SW 1271 (cell line): Measurements from ENCODE around the gene MICOS13.
"Not testable (repeated sequence)": the region's sequence is repeated elsewhere in the genome, so short reads cannot be mapped to it uniquely, and the experiment has no call there.

Experiments
- DNase-seq, 2 experiments: peaks; one replicate each; lab custom pipeline; 2025; lab: John Stamatoyannopoulos, UW

Gene MICOS13, protein sequence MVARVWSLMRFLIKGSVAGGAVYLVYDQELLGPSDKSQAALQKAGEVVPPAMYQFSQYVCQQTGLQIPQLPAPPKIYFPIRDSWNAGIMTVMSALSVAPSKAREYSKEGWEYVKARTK

DNA sequence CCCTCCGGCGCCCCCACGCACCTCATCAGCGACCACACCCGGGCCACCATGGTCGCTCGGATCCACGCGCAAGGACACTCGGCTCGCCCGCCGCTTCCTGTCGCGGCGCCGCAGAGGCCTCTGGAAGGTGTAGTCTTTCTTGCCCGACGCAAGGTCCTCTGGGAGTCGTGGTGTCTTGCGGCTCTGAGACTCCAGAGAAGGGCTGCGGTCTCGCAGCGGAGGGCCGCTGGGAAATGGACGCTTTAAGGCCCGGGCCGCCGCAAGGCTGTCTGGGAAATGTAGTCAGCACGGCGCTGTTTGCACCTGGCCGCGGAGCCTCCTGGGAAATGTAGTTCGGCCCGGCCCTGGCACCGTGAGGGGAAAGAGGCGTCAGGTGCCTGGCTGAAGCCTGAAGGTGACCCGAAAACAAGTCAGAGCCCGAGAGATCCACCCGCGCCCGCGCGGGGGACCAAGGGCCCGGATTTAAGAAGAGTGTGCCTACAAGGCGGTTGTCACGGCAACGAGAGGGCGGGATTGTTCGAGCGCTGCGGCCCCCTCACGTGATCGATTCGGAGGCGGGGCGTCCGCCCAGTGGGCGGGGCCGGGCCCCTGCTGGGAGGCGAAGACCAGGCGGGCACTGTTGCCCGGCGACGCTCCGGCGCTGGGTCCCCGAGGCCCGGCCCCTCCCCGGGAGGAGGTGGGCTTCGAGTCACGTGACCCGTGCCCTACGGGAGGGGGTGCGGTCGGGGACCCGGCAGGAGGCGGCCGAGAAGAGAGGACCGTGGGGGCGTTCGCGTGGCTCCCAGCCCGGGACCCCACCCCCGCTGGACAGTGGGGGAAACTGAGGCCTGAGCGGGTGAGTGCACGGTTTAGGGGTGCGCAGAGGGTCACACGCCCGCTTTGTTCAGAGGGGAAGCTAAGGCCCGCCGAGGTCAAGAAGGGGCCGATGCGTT lies at the start of gene MICOS13, which contains the start of gene HSD11B1L:
Gene MICOS13, minus strand, starts transcription at position 80 of the 932 bp plus-strand sequence. Its CDS starts 30 bp downstream, at position 50.
Gene HSD11B1L, plus strand, starts transcription at position 591 of the 932 bp plus-strand sequence. CDS start 3,806 bp downstream, outside the sequence.
- DNase-seq: peak; percentile 92 to 97

DNA sequence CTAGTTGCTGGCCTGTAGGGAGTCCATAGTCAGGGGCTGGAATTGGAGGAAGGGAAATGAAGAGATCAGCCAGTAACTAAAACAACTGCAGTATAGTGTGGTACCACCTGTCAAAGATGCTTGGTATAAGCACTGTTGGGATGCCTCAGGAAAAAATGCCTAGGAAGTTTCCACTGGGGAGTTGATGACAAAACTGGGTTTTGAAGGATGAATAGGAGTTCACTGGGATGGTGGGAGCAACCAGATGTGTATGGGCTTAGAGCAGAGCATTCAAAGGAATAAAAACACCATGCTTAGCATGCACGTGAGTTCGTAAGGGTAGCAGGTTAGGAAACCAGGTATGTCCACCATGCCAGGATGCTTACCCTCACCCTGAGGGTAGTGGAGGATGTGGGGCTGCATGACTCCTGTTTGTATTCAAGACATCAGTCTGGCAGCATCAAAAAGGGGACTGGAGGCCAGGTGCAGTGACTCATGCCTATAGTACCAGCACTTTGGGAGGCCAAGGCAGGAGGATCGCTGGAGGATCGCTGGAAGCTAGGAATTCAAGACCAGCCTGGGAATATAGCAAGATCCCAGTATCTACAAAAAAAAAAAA lies 47.2 kb upstream of the MICOS13 start:
- no peak for DNase-seq

DNA sequence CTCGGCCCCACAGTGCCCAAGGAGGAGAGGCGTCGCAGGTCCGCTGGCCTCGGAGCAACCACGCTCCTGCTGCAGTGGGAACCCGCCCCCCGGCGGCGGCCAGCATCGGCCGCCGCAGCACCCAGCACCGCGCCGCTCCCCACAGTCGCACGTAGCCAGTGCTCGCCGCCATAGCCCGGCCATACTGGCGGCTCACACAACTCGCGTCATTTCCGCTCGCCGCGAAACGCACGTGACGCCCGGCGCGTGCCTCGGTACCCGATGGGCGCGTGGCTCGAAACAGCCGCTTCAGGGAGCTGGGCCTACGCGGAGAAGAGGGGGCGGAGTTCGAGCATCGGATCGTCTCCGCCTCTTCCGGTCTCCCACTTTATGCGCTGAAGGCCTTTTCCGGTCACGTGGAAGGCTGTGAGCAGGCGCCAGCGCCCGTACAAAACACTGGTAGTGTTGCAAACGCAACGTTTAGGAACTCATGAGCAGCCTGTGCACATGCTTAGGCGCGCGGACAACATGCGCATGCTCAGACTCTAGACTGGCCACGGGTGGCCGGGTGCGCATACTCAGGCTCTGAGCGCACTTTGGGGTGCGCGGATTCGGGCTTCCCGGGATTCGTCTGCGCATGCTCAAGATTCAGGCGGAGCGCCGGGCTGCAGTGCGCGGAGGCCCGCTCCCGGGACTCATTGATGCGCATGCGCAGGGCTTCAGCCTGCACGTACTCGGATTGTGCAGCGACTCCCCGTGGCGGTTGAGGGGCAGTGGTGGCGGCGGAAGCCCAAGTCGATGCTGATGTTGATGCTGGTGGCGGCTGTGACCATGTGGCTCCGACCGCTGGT lies 39.9 kb upstream of the MICOS13 start, which contains the start of the genes CATSPERD and LONP1:
Gene CATSPERD, plus strand, starts transcription at position 677 of the 830 bp plus-strand sequence. Its CDS starts 101 bp downstream, at position 778.
Gene LONP1, minus strand, starts transcription at position 186 of the 830 bp plus-strand sequence. Its CDS starts 14 bp downstream, at position 172.
- peak; percentile 96 to 98 for DNase-seq

- no peak for DNase-seq
Observed at GRCh38 chr19:5719274-5719960, 39.1 kb upstream of the MICOS13 start.

DNA sequence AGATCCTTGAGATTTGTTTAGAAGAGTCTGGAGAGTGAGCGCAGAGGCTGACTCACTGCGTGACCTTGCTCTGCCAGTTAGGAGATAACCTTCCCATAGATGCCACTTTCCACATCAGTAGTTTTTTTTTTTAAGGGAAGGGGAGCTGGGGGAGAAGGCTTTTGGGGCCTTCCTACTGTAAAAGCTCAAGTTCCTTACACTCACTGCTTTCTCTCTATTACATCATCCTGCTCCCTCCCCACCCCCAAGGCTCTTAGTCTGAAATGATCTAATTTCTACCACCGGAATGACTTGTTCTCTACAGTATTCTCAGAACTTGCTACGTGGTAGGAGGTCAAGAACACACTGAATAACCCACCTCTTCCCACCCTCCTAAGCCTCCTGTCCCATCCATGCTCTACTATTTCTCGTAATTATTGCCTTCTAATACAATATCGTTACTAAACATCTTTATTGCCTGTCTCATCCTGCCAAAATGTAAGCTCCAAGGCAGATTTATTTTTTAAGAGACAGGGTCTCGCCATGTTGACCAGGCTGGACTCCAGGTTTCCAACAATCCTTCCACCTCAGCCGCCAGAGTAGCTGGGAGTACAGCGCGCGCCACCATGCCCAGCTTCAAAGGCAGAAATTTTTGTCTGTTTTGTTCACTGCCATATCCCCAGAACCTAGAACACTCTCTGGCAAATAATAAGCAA lies 38.4 kb upstream of the MICOS13 start:
- DNase-seq: no peak

GRCh38 chr19:5718037-5718578 lies 37.8 kb upstream of the MICOS13 start:
- DNase-seq: no peak

DNA sequence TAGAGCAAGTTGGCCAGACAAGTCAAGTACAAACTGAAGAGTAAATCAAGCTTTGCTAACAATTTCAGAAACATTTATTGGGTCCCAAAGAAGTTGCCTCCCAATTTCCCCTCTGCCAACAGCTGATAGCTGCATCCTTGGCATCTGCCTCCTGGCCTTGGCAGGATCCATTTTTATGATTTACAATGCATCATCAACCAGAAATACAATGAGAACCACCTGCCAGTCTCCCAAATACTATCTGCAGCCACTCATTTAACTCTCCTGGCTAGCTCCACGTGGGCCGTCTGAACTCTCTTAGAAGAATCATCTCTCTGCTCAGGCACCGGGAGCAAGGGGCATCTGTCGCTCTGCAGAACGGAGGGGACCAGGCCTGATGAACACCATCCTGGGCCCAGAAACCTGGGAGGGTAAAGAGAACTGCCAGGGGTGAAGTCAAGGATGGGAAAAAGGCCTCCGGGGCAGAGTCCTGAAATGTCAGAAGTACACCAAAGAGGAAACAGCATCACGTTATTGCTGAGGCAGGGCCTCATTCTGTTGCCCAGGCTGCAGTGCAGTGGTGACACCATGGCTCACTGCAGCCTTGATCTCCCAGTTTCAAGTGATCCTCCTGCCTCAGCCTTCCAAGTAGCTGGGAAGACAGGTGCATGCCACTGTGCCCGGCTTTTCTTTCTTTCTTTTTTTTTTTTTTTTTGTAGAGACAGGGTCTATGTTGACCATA lies 37.1 kb upstream of the MICOS13 start:
- DNase-seq: no peak

GRCh38 chr19:5714816-5715215 lies 34.5 kb upstream of the MICOS13 start:
- DNase-seq: no peak

- DNase-seq: no peak
Observed at GRCh38 chr19:5713228-5713627, 32.9 kb upstream of the MICOS13 start.

DNA sequence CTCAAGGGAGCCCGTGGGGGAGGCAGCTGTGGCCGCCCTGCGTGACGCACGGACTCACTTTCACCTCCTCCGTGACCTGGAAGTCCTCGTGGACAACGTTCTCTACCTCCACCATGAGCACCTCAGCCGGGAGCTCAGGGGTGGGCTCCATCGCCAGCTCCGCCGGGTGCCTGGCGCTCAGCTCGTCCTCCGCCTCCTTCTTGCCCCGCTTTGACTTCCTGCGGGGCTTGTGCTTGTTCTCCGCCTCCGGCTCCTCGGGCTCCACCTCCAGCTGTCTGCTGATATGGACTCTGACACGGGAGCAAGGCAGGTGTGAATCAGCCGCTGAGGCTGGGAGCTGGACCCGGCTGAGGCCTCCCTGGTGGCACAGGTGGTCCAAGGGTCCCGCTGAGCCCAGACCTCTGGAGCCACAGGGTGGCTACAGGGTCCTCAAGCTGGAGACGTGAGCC lies 31.4 kb upstream of the MICOS13 start:
- no peak for DNase-seq

DNA sequence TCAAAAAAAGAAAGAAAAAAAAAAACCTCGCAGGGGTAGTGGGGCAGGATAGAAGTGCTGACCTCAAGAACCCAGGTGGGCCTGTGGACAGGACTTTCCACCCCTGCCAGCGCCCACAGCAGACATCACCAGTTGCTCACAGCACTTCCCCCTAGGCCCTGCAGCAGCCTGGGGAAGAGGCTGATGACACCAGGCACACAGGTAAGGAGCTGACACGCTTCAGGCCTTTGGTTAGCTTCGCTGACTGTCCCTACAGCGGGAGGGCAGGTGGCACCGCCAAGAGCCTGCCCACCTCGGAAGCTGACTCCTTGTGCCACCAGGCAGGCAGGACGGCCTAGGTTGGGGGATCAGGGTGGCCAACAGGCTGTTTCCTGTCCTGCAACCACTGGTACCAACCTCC lies 30.7 kb upstream of the MICOS13 start:
- no peak for DNase-seq

- no peak for DNase-seq
Observed at GRCh38 chr19:5707576-5708575, 27.6 kb upstream of the MICOS13 start.

- DNase-seq: no peak
Observed at GRCh38 chr19:5706876-5707573, 26.7 kb upstream of the MICOS13 start.

DNA sequence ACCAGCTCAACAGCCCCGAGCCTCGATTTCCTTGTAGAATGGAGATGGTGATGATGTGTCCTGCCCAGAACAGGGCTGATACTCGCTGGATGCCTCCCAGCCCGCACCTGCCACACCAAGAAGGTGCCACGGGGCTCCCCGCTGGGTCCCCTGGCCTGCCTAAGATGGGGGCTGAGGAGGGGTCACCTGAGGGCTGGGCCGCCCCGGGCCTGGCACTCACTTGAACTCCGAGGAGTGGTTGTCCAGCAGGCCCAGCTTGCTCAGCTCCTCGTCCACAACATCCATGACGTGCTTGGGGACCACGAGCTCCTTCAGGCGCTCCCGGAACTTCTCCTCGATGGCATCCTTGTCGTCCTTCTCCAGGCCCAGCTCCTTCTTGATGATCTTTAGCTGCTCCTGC lies 25.2 kb upstream of the MICOS13 start:
- no peak for DNase-seq

DNA sequence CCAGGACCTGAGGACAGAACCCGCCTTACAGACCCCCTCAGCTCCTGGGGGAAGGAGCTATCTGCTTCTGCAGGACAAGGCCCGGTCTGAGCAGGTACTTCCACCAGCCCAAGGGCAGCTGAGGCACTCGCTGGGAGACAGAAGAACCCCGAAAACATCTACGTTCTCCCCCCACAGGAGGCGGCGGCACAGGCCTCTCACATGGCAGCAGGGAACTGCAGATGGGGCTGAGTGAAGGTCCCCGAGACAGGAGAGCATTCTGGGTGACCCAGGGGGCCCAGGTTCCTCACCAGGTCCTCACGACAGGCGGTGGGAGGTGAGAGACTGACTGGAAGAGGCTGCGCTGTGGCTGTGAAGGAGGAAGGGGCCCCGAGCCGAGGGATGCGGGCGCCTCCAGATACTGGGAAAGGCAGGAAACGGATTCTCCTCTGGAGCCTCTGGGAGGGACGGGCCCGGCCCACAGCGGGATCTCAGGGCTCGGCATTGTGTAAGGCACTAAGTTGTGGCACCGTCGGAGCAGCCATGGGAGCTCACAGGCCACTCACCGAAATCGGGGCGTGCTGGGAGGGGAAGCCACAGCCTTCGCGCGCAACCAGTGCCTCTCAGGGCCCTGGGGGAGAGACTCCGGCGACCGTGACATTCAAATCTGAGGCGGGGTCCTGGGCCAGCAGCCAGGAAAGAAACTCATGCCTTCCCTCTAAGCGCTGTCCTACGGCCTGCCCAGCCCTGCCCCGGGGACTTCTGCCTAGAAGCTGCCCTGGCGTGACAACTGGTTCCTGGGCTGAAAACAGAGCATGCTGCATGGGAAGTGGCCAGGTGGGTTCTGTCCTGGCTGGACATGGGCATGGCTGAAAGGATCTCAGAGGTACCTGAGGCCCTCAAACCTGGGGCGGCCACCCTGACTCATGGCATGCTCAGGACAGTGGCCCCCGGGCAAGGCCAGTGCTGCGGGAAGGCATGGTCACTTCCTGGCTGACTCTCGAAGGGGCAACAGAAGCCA lies 23.8 kb upstream of the MICOS13 start:
- DNase-seq: no peak

DNA sequence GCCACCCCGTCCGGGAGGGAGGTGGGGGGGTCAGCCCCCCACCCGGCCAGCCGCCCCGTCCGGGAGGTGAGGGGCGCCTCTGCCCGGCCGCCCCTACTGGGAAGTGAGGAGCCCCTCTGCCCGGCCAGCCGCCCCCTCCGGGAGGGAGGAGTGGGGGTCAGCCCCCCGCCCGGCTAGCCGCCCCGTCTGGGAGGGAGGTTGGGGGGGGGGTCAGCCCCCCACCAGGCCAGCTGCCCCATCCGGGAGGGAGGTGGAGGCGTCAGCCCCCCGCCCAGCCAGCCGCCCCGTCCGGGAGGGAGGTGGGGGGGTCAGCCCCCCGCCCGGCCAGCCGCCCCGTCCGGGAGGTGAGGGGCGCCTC lies 21.7 kb upstream of the MICOS13 start:
- not testable (repeated sequence) for DNase-seq
